Activated T-helper 2 cell treated with anti-CD3 and anti-CD28 coated beads, Interferon-gamma antibody, Interleukin-2, Interleukin-4, amounts not matched to agents 10 μg/mL and 5 μg/mL and 100 μg/mL, durations not matched to agents 14 hours and 24 hours and 36 hours (primary cell): ENCODE data around the gene KCNK13. TPM values are rescaled to one million over a fixed set of nuclear protein-coding genes. Genes with fewer than 3 reads are reported as not detected.
"Not testable (repeated sequence)": the region's sequence is repeated elsewhere in the genome, so short reads cannot be mapped to it uniquely, and the experiment has no call there.

Source experiments
- DNase-seq: peaks from one replicate; pipeline ENCODE4 v3.0.0; 2021; ENCODE audit warnings: low spot score
- H3K27ac Mint-ChIP-seq: one replicate; pipeline ENCODE4 v1.8.0; 2021; ENCODE audit warnings: mixed read lengths
- H3K27me3 Mint-ChIP-seq: one replicate; pipeline ENCODE4 v1.8.0; 2021; ENCODE audit warnings: low read depth, mixed read lengths
- H3K36me3 Mint-ChIP-seq: one replicate; pipeline ENCODE4 v1.8.0; 2021; ENCODE audit warnings: low read depth, mixed read lengths
- H3K4me1 Mint-ChIP-seq: one replicate; pipeline ENCODE4 v1.8.0; 2021; ENCODE audit warnings: low read depth, mixed read lengths
- H3K4me3 Mint-ChIP-seq: one replicate; pipeline ENCODE4 v1.8.0; 2021; ENCODE audit warnings: low read depth, mild to moderate bottlenecking, moderate library complexity, mixed read lengths
- H3K9me3 Mint-ChIP-seq: one replicate; pipeline ENCODE4 v1.8.0; 2021; ENCODE audit warnings: mixed read lengths
- intact Hi-C: fragments of 100-400 bp; cut with micrococcal nuclease; formaldehyde crosslinking; loops from one replicate; pipeline ENCODE4 v1.15.1; 2023
- total RNA-seq: library from RNA; stranded (reverse); gene quantifications from 2 replicates; pipeline ENCODE4 v1.2.3, GENCODE V29; 2022

The KCNK13 gene
- total RNA-seq, 1 donor from 2014 or later, result not detected

DNA sequence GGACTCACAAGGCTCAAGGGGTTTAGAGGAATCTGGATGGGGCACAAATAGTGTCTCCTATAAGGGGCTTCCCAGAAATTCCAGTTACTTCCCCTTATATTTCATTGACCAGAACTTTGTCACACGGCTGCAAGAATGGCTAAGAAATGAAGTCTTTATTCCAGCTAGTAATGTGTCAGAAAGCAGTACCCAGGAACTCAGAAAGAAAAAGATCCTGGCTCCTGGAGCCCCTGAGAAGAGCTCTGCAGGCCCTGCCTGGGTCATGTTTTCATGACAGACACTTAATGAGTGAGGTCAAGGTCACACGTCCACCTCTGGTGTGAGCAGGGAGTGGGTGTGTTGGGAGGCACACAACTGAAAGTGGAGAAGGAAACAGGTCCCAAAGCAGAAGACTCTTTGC, 17.8 kb downstream of the KCNK13 start:
- intact Hi-C loops, result no loop called here
- Mint-ChIP-seq H3K4me1 (no peaks in the 10 kb centered on the region), H3K9me3 (no peaks in the 10 kb centered on the region), H3K4me3 (no peak overlapping the region), H3K36me3 (no peaks in the 10 kb centered on the region), H3K27me3 (peaks cover 45% of the 10 kb centered on the region), H3K27ac (no peak overlapping the region)
- DNase-seq, result no peak

DNA sequence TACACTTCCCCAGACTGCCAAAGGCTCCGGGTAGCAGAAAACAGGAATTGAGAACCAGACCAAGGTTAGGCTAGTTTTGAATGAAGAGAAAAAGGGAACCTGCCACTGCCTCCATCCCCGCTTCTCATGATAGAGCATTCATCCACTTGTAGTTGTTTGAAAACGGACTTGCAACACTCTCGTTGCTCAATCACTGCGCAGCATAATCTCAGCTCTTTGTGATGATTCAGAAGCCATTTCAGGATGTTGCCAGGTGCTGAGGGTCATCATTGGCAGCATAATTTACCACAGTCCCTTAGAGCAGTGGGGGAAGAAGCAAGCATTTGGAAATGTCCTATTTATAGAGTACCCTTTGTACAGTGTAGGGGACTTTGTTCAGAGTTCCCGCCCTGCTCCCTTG, 25.6 kb downstream of the KCNK13 start:
- H3K27ac Mint-ChIP-seq, result no peak overlapping the region
- no peak overlapping the region for H3K4me3 Mint-ChIP-seq
- H3K36me3 Mint-ChIP-seq, result no peaks in the 10 kb centered on the region
- H3K9me3 Mint-ChIP-seq, result no peaks in the 10 kb centered on the region
- DNase-seq, result no peak
- intact Hi-C loops, result no loop called here
- H3K27me3 Mint-ChIP-seq, result peaks cover 24% of the 10 kb centered on the region
- H3K4me1 Mint-ChIP-seq, result no peaks in the 10 kb centered on the region

GRCh38 chr14:90088176-90088575, 26.4 kb downstream of the KCNK13 start:
- peaks cover 2% of the 10 kb centered on the region for H3K4me1 Mint-ChIP-seq
- intact Hi-C loops, result no loop called here

GRCh38 chr14:90089486-90089885, 27.7 kb downstream of the KCNK13 start:
- intact Hi-C loops, H3K9me3 Mint-ChIP-seq, H3K36me3 Mint-ChIP-seq, DNase-seq, H3K4me3 Mint-ChIP-seq, H3K27ac Mint-ChIP-seq, H3K27me3 Mint-ChIP-seq: not testable (repeated sequence)
- H3K4me1 Mint-ChIP-seq, result peaks cover 12% of the 10 kb centered on the region

More at GRCh38 chr14:90088176-90088575, 26.4 kb downstream of the KCNK13 start:
- H3K27ac Mint-ChIP-seq, result no peak overlapping the region
- H3K9me3 Mint-ChIP-seq, result no peaks in the 10 kb centered on the region
- no peak overlapping the region for H3K4me3 Mint-ChIP-seq
- peaks cover 16% of the 10 kb centered on the region for H3K27me3 Mint-ChIP-seq
- no peaks in the 10 kb centered on the region for H3K36me3 Mint-ChIP-seq
- DNase-seq, result no peak

DNA sequence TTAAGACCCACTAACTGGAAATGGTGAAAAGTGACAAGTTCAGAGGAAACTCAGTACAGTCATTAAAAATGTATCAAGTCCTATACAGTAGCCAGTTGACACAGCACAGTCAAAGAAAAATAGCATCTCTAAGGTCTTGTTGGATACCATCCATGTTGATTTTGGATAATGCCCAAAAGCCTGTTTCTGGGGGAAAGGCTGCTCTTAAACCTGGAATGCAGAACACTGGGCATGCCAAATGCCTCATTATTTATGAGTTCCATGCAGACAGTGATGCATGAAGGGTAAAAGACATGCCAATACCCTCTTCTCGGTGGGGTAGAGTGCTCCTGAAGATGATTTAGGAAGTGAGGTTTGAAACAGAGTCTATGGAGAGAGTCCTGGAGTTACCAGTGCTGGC, 29.6 kb downstream of the KCNK13 start:
- peaks cover 8% of the 10 kb centered on the region for H3K9me3 Mint-ChIP-seq
- DNase-seq, result no peak
- peaks cover 12% of the 10 kb centered on the region for H3K4me1 Mint-ChIP-seq
- no peak overlapping the region for H3K4me3 Mint-ChIP-seq
- H3K27ac Mint-ChIP-seq, result no peak overlapping the region
- intact Hi-C loops, result no loop called here
- peaks cover 5% of the 10 kb centered on the region for H3K36me3 Mint-ChIP-seq
- H3K27me3 Mint-ChIP-seq, result peaks cover 6% of the 10 kb centered on the region

GRCh38 chr14:90093942-90094595, 32.3 kb downstream of the KCNK13 start:
- intact Hi-C loops, result no loop called here
- Mint-ChIP-seq H3K9me3 (peaks cover 8% of the 10 kb centered on the region), H3K4me3 (no peak overlapping the region), H3K27me3 (peaks cover 3% of the 10 kb centered on the region), H3K4me1 (peaks cover 12% of the 10 kb centered on the region), H3K27ac (peak overlapping the region; percentile 64), H3K36me3 (peaks cover 5% of the 10 kb centered on the region)
- no peak for DNase-seq

DNA sequence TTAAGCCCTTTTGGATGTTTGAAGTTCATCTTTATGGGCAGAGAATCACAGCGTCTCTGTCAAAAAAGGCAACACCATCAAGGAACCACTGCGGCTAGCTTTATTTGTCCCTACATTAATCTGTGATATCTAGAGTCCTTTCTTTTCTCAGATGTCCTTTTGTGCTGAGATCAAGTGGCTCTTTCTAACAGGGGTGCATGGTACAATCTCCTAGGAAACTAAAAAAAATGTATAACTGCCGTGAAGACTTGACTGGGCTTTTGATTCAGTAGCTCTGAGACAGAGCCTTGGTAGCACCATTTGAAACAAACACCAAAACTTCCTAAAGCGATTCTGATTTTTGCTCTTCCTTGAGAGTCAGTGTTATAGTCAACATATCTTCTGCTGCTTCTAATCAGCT, 33.3 kb downstream of the KCNK13 start:
- no peak overlapping the region for H3K27ac Mint-ChIP-seq
- intact Hi-C loops, result no loop called here
- H3K27me3 Mint-ChIP-seq, result no peaks in the 10 kb centered on the region
- H3K4me1 Mint-ChIP-seq, result peaks cover 12% of the 10 kb centered on the region
- no peak for DNase-seq
- peaks cover 8% of the 10 kb centered on the region for H3K9me3 Mint-ChIP-seq
- peaks cover 5% of the 10 kb centered on the region for H3K36me3 Mint-ChIP-seq
- H3K4me3 Mint-ChIP-seq, result no peak overlapping the region

GRCh38 chr14:90096566-90096965, 34.8 kb downstream of the KCNK13 start:
- H3K4me3 Mint-ChIP-seq, result no peak overlapping the region
- peaks cover 12% of the 10 kb centered on the region for H3K4me1 Mint-ChIP-seq
- peaks cover 8% of the 10 kb centered on the region for H3K9me3 Mint-ChIP-seq
- peaks cover 5% of the 10 kb centered on the region for H3K36me3 Mint-ChIP-seq
- no peak for DNase-seq
- H3K27me3 Mint-ChIP-seq, result no peaks in the 10 kb centered on the region
- no peak overlapping the region for H3K27ac Mint-ChIP-seq
- intact Hi-C loops, result no loop called here

GRCh38 chr14:90103808-90104207, 42.0 kb downstream of the KCNK13 start:
- Mint-ChIP-seq H3K4me1 (no peaks in the 10 kb centered on the region), H3K9me3 (no peaks in the 10 kb centered on the region), H3K4me3 (no peak overlapping the region), H3K36me3 (no peaks in the 10 kb centered on the region), H3K27ac (no peak overlapping the region), H3K27me3 (no peaks in the 10 kb centered on the region)
- intact Hi-C loops, result no loop called here
- no peak for DNase-seq

DNA sequence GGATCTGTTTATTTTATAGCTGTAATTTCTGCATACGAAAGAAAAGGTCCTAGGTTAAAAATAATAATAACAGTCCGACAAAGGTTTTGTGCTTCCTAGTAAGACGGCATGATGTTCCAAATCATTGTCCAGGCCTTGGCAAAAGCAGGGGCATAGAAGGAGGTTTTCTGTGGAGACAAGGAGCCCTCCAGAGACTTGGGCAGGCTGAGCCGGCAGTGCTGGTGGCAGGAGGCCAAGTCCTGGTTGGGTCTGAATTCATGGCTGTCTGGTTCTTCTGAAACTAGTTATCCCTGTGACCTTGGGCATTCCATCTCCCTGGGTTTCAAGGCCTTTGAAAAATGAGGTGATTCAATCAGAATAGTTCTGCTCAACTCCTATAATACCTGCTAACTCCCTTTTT, 44.0 kb downstream of the KCNK13 start:
- no peak overlapping the region for H3K27ac Mint-ChIP-seq
- no peaks in the 10 kb centered on the region for H3K4me1 Mint-ChIP-seq
- H3K9me3 Mint-ChIP-seq, result no peaks in the 10 kb centered on the region
- intact Hi-C loops, result no loop called here
- DNase-seq, result no peak
- no peak overlapping the region for H3K4me3 Mint-ChIP-seq
- H3K27me3 Mint-ChIP-seq, result no peaks in the 10 kb centered on the region
- no peaks in the 10 kb centered on the region for H3K36me3 Mint-ChIP-seq

- no peaks in the 10 kb centered on the region for H3K36me3 Mint-ChIP-seq
- intact Hi-C loops, result no loop called here
- H3K4me1 Mint-ChIP-seq, result no peaks in the 10 kb centered on the region
- no peaks in the 10 kb centered on the region for H3K9me3 Mint-ChIP-seq
- no peak for DNase-seq
- no peak overlapping the region for H3K4me3 Mint-ChIP-seq
- H3K27ac Mint-ChIP-seq, result no peak overlapping the region
- no peaks in the 10 kb centered on the region for H3K27me3 Mint-ChIP-seq
Observed at GRCh38 chr14:90107789-90108188, 46.0 kb downstream of the KCNK13 start.

- Mint-ChIP-seq H3K27ac (no peak overlapping the region), H3K27me3 (peaks cover 2% of the 10 kb centered on the region), H3K36me3 (no peaks in the 10 kb centered on the region), H3K4me3 (no peak overlapping the region), H3K4me1 (no peaks in the 10 kb centered on the region), H3K9me3 (no peaks in the 10 kb centered on the region)
- no peak for DNase-seq
- intact Hi-C loops, result no loop called here
Observed at GRCh38 chr14:90109858-90110257, 48.1 kb downstream of the KCNK13 start.

DNA sequence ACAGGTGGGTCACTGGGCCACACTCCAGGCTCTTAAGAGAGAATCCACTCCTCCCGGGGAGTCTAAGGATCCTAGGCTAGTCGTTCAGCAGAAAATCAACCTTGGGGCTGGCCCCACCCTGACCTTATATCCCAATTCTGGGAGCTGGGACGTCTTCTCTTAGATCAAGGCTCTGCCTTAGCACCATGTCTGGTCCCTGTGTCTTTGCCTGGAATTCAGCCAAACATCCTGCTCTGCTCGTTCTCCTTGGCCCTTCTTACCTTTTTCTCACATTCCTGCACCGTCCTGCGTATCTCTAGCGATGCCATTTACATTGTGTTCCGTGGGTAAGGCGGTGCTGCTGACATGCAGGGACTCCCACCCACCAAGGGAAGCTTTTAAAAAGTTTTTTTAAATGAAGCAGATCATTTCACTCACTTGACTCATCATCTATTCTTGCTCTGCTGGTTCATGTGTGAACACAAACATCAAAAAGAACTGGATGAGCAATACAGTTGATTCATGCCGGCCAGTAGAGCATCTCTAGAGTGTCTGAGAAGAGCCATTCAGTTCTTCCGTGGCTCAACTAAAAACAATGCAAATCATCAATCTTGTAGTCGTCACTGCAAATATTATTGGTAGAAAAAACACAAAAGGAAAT, 50.2 kb downstream of the KCNK13 start:
- Mint-ChIP-seq H3K4me1 (no peaks in the 10 kb centered on the region), H3K27ac (no peak overlapping the region), H3K36me3 (no peaks in the 10 kb centered on the region), H3K27me3 (peaks cover 2% of the 10 kb centered on the region), H3K9me3 (no peaks in the 10 kb centered on the region), H3K4me3 (no peak overlapping the region)
- DNase-seq, result no peak
- intact Hi-C loops, result no loop called here
